ENCODE data around the gene PTPN5.

DNA sequence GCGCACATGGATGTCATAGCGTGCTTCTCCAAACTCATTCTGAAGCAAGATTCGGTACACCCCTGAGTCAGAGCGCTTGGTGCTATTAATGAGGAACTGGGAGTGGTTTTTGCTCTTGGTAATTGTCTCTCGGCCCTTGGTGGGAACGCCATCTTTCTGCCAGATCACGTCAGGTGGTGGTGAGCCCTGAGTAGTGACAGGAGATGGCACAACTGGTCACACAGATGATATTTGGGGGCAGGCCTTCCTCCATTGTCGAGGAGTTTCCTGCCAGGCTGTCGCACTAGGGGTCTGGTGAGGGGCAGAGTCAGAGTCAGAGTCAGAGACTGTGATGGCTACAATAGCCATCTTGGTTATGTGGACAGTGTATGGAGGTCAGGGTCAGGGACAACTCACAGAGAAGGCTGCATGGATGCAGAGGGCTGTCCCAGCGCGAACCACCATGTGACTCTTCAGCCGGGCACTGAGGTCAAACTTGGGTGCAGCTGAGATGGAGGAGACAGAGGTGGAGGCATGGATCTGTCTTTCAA lies 83.7 kb downstream of the PTPN5 start:
- TF ChIP-seq POLR2A (IDR thresholded peaks at IDR 0.05) (no peak), CTCF (IDR thresholded peaks at IDR 0.05) (no peak), EP300 (IDR thresholded peaks at IDR 0.05) (no peak)

Data from ovary (tissue), 3 donors.